HEK293 (cell line): ENCODE data around the gene PSD2.

Experiments used
- CTCF ChIA-PET: fragments of 350-600 bp; formaldehyde crosslinking; extraction: SDS; loops from one replicate; lab custom pipeline; 2021; ENCODE audit warnings: antibody characterized with exemption; lab: Yijun Ruan, JAX
- POLR2A ChIA-PET: fragments of 300-600 bp; formaldehyde crosslinking; extraction: SDS; loops from one replicate; lab custom pipeline; 2020; ENCODE audit warnings: antibody characterized with exemption, inconsistent platforms; lab: Yijun Ruan, JAX
- H3K27ac ChIP-seq: fragments of 200-500 bp; sonication (Bioruptor generic); 2 replicates; pipeline ENCODE4 v1.5.1; 2014; ENCODE audit warnings: low read depth, low read length, control low read depth, inconsistent platforms; ENCODE audit errors: extremely low read depth
- H3K36me3 ChIP-seq, 2 experiments: fragments of 200-500 bp in 1 of 2; sonication (Bioruptor generic) in 1 of 2; 1 replicate in 1 of 2; 2 replicates in 1 of 2; pipeline ENCODE4 v1.5.1; 2014 to 2017; ENCODE audit warnings: inconsistent platforms in 2 of 2, low read length in 2 of 2; ENCODE audit not compliant: control insufficient read depth in 2 of 2, insufficient read depth in 1 of 2
- H3K4me1 ChIP-seq: fragments of 200-500 bp; sonication (Bioruptor generic); 2 replicates; pipeline ENCODE4 v1.5.1; 2014; ENCODE audit warnings: mild to moderate bottlenecking, low read length, inconsistent platforms; ENCODE audit not compliant: control insufficient read depth, insufficient read depth
- H3K4me3 ChIP-seq: 2 replicates; pipeline ENCODE4 v1.5.1; 2011; ENCODE audit warnings: low read depth, mild to moderate bottlenecking, control low read depth, low read length, moderate library complexity
- H3K9me3 ChIP-seq: fragments of 200-500 bp; sonication (Bioruptor generic); 2 replicates; pipeline ENCODE4 v1.5.1; 2014; ENCODE audit warnings: low read depth, low read length, inconsistent platforms; ENCODE audit not compliant: control insufficient read depth, insufficient read depth
- EGR2 ChIP-seq: fragments of 450-650 bp; formaldehyde crosslinking; IDR thresholded peaks from 2 replicates; pipeline ENCODE4 v1.5.1; 2016; ENCODE audit warnings: low read depth, missing biosample characterization, missing genetic modification characterization
- FEZF1 ChIP-seq: fragments of 450-650 bp; formaldehyde crosslinking; IDR thresholded peaks from 2 replicates; pipeline ENCODE4 v1.5.1; 2016; ENCODE audit warnings: missing biosample characterization, missing genetic modification characterization
- WT1 ChIP-seq: fragments of 450-650 bp; formaldehyde crosslinking; IDR thresholded peaks from 2 replicates; pipeline ENCODE4 v1.5.1; 2016; ENCODE audit warnings: missing biosample characterization, missing genetic modification characterization
- ZBTB1 ChIP-seq: fragments of 450-650 bp; formaldehyde crosslinking; IDR thresholded peaks from 2 replicates; pipeline ENCODE4 v1.5.1; 2016; ENCODE audit warnings: missing biosample characterization, missing genetic modification characterization
- ZBTB49 ChIP-seq: fragments of 450-650 bp; formaldehyde crosslinking; IDR thresholded peaks from 2 replicates; pipeline ENCODE4 v1.5.1; 2016; ENCODE audit warnings: missing biosample characterization, missing genetic modification characterization, low read depth
- ZFHX2 ChIP-seq: fragments of 450-650 bp; formaldehyde crosslinking; conservative IDR thresholded peaks from 2 replicates; pipeline ENCODE4 v1.5.1; 2016; ENCODE audit warnings: missing biosample characterization, missing genetic modification characterization
- ZIC2 ChIP-seq: fragments of 450-650 bp; formaldehyde crosslinking; IDR thresholded peaks from 2 replicates; pipeline ENCODE4 v1.5.1; 2016; ENCODE audit warnings: missing biosample characterization, missing genetic modification characterization
- ZNF138 ChIP-seq: fragments of 450-650 bp; formaldehyde crosslinking; IDR thresholded peaks from 2 replicates; pipeline ENCODE4 v1.5.1; 2016; ENCODE audit warnings: missing biosample characterization, missing genetic modification characterization, borderline replicate concordance
- ZNF146 ChIP-seq: fragments of 450-650 bp; formaldehyde crosslinking; IDR thresholded peaks from 2 replicates; pipeline ENCODE4 v1.5.1; 2016; ENCODE audit warnings: missing biosample characterization, missing genetic modification characterization
- ZNF16 ChIP-seq: fragments of 450-650 bp; formaldehyde crosslinking; IDR thresholded peaks from 2 replicates; pipeline ENCODE4 v1.5.1; 2016; ENCODE audit warnings: low read depth, missing biosample characterization, missing genetic modification characterization
- ZNF174 ChIP-seq: fragments of 450-650 bp; formaldehyde crosslinking; IDR thresholded peaks from 2 replicates; pipeline ENCODE4 v1.5.0; 2017; ENCODE audit warnings: missing biosample characterization, mild to moderate bottlenecking, missing genetic modification characterization
- ZNF211 ChIP-seq: fragments of 450-650 bp; formaldehyde crosslinking; IDR thresholded peaks from 2 replicates; pipeline ENCODE4 v1.5.1; 2016; ENCODE audit warnings: low read depth, missing biosample characterization, missing genetic modification characterization
- ZNF433 ChIP-seq: fragments of 450-650 bp; formaldehyde crosslinking; IDR thresholded peaks from 2 replicates; pipeline ENCODE4 v1.5.1; 2016; ENCODE audit warnings: missing biosample characterization, missing genetic modification characterization, low read depth
- ZNF473 ChIP-seq: fragments of 450-650 bp; formaldehyde crosslinking; IDR thresholded peaks from 2 replicates; pipeline ENCODE4 v1.5.1; 2017; ENCODE audit warnings: missing biosample characterization, missing genetic modification characterization
- ZNF654 ChIP-seq: fragments of 450-650 bp; formaldehyde crosslinking; IDR thresholded peaks from 2 replicates; pipeline ENCODE4 v1.5.1; 2016; ENCODE audit warnings: low read depth, missing biosample characterization, missing genetic modification characterization
- ZNF777 ChIP-seq: fragments of 450-650 bp; formaldehyde crosslinking; IDR thresholded peaks from 2 replicates; pipeline ENCODE4 v1.5.1; 2017; ENCODE audit warnings: missing biosample characterization, missing genetic modification characterization, borderline replicate concordance
- ZNF843 ChIP-seq: fragments of 450-650 bp; formaldehyde crosslinking; IDR thresholded peaks from 2 replicates; pipeline ENCODE4 v1.5.1; 2016; ENCODE audit warnings: missing biosample characterization, missing genetic modification characterization
- ZSCAN18 ChIP-seq: fragments of 450-650 bp; formaldehyde crosslinking; IDR thresholded peaks from 2 replicates; pipeline ENCODE4 v1.5.1; 2016; ENCODE audit warnings: missing biosample characterization, missing genetic modification characterization
- ZSCAN23 ChIP-seq: fragments of 450-650 bp; formaldehyde crosslinking; IDR thresholded peaks from 2 replicates; pipeline ENCODE4 v1.5.1; 2016; ENCODE audit warnings: missing biosample characterization, missing genetic modification characterization
- ZSCAN4 ChIP-seq: fragments of 450-650 bp; formaldehyde crosslinking; IDR thresholded peaks from 2 replicates; pipeline ENCODE4 v1.5.1; 2017; ENCODE audit warnings: missing biosample characterization, missing genetic modification characterization
- TF ChIP-seq, protein P1 (sequence below): fragments of 450-650 bp; formaldehyde crosslinking; IDR thresholded peaks from 2 replicates; pipeline ENCODE4 v1.5.1; 2016; ENCODE audit warnings: missing biosample characterization, missing genetic modification characterization

Gene PSD2

DNA sequence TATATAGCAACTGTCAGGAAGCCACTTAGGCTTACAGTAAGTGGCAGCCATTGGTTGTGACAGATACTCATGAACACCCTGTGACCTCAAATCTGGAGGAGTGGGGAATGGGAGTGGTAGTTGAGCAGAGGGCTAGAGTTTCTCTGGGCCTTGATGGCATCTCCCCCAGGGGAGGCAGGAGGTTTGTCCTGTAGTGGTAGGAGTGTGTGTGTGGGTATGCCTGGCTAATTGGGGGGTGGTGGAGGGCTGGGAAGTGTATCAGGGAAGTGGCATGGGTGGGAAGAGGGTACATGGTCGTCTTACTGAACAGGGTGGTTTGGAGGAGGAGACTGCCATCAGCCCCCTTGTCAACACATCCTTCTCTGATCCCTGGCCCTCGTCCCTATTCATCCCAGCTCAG, 71.5 kb downstream of the PSD2 start:
- ChIA-PET CTCF (interaction anchor here (0.7 to 8.1 kb wide), 4 partner anchors 12 to 102 kb away, joined by 3 to 85 read pairs (median 12); no protein-coding TSS in a partner anchor), POLR2A (interaction anchor here (0.6 kb wide), 1 partner anchor 14 kb away, joined by 3 read pairs; no protein-coding TSS in a partner anchor)
- Histone ChIP-seq H3K36me3 (peaks cover 0 to 3% of the 10 kb centered on the region in 2 experiments; a peak in 1 of 3 replicates), H3K27ac (no peak overlapping the region), H3K4me3 (no peak overlapping the region), H3K4me1 (no peaks in the 10 kb centered on the region), H3K9me3 (no peaks in the 10 kb centered on the region)
- TF ChIP-seq EGR2 (tag by site-specific recombination) (peak; percentile 63), ZBTB1 (tag by site-specific recombination) (no peak), ZIC2 (tag by site-specific recombination) (no peak), ZFHX2 (tag by site-specific recombination) (peak; percentile 64)

- TF ChIP-seq ZSCAN23 (tag by site-specific recombination) = no peak
- TF ChIP-seq ZSCAN4 (tag by site-specific recombination) = peak; percentile 95
- peak; percentile 85; the same call in 1 of the 2 replicates for TF ChIP-seq ZNF473
- TF ChIP-seq, all 188 proteins: peak for 2
- ChIA-PET CTCF (interaction anchor here (0.7 to 8.1 kb wide), 4 partner anchors 79 to 232 kb away, joined by 3 to 85 read pairs (median 12); no protein-coding TSS in a partner anchor), POLR2A (no interaction called here)
- Histone ChIP-seq H3K27ac (no peak overlapping the region), H3K9me3 (no peaks in the 10 kb centered on the region), H3K4me3 (no peak overlapping the region), H3K36me3 (peaks cover 0 to 1% of the 10 kb centered on the region in 2 experiments; a peak in 1 of 3 replicates), H3K4me1 (no peaks in the 10 kb centered on the region)
Observed at GRCh38 chr5:139867581-139867980, 72.0 kb downstream of the PSD2 start.

- Histone ChIP-seq H3K27ac (no peak overlapping the region), H3K36me3 (no peaks in the 10 kb centered on the region), H3K4me3 (no peak overlapping the region)
- no peak for TF ChIP-seq ZNF433
- no peak for TF ChIP-seq ZBTB49 (tag by site-specific recombination)
- no peak for TF ChIP-seq ZNF174
- no peak for TF ChIP-seq WT1 (tag by site-specific recombination)
- TF ChIP-seq, protein P1, sequence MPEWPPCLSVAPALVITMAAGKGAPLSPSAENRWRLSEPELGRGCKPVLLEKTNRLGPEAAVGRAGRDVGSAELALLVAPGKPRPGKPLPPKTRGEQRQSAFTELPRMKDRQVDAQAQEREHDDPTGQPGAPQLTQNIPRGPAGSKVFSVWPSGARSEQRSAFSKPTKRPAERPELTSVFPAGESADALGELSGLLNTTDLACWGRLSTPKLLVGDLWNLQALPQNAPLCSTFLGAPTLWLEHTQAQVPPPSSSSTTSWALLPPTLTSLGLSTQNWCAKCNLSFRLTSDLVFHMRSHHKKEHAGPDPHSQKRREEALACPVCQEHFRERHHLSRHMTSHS = no peak
- no peak for TF ChIP-seq ZNF138 (tag by site-specific recombination)
- no peak for TF ChIP-seq ZSCAN18 (tag by site-specific recombination)
- TF ChIP-seq ZNF654 = no peak
- no peak for TF ChIP-seq FEZF1 (tag by site-specific recombination)
- TF ChIP-seq ZNF843 (tag by site-specific recombination) = no peak
- TF ChIP-seq ZNF146 (tag by site-specific recombination) = no peak
- no peak for TF ChIP-seq ZNF211 (tag by site-specific recombination)
- TF ChIP-seq ZNF16 = no peak
- TF ChIP-seq ZNF777 (tag by site-specific recombination) = no peak
- TF ChIP-seq, all 188 proteins: peak for 0
- Histone ChIP-seq H3K4me1 (no peaks in the 10 kb centered on the region), H3K9me3 (no peaks in the 10 kb centered on the region)
- ChIA-PET CTCF (interaction anchor here (0.6 kb wide), 1 partner anchor 78 kb away, joined by 3 read pairs; no protein-coding TSS in a partner anchor), POLR2A (no interaction called here)
Observed at GRCh38 chr5:139869042-139869790, 73.6 kb downstream of the PSD2 start.
